Measurements from ENCODE around the gene SUSD2.

- TF ChIP-seq POLR2A (IDR thresholded peaks at IDR 0.05; ENCODE audit: low read depth, low read length) (no peak), POLR2AphosphoS5 (IDR thresholded peaks at IDR 0.05; ENCODE audit: low read depth, low read length) (no peak), SPI1 (IDR thresholded peaks at IDR 0.05; ENCODE audit: low read depth, low read length) (no peak), PAX5 (IDR thresholded peaks at IDR 0.05; ENCODE audit: insufficient read depth, low read length, severe bottlenecking) (no peak), TAF1 (IDR thresholded peaks at IDR 0.05; ENCODE audit: low read depth, low read length) (no peak)
Observed at GRCh38 chr22:24230911-24231656, 49.8 kb downstream of the SUSD2 start.

Measured in GM12891 (cell line).